Measurements from ENCODE around the gene ECI2. TPM values are rescaled to one million over a fixed set of nuclear protein-coding genes. Genes with fewer than 3 reads are reported as not detected.

The ECI2 gene
- total and polyA plus RNA-seq, 2 of the 13 experiments (the other 11 are each of a cell fraction or from before 2014, with no cell fraction given): 78.5 to 228 TPM

DNA sequence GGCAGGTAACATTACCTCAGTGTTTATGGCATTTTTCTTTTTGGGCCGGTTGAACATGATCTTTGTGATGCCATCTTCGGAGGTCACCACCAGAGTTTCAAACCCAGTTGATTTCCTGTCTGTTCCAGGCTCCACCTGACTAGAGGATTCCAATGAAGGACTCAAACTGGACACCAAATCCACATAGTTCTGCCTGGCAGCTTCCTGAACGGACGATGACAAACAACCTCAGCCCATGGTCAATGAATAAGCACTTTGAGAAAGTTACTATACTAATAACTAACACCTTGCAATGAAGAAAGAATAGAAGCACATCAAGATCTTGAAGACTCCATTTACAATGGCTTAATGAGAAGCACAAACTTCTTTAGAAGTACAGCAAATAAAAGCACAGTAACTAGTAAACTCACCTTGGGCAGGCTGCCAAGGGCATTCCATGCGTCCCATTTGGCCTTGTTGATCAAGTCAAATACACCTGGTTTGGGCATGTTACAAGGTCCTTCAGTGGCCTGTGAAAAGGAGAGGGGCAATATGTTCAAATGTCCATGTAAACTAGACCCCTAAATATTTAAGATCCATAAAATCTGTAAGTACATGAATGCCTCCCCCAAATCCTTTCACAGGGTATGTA, 4.9 kb downstream of the ECI2 start (continued):
- TF ChIP-seq RERE (CRISPR knock-in tag; IDR thresholded peaks at IDR 0.05; ENCODE audit: low read depth): no peak
- peak; percentile 66 for TF ChIP-seq SALL1 (CRISPR knock-in tag; IDR thresholded peaks at IDR 0.05)
- TF ChIP-seq ZNF629 (CRISPR knock-in tag; conservative IDR thresholded peaks at IDR 0.05): peak; percentile 18; the same call in 1 of the 2 replicates
- no peak for TF ChIP-seq SALL2 (CRISPR knock-in tag; IDR thresholded peaks at IDR 0.05)
- TF ChIP-seq, protein P1, sequence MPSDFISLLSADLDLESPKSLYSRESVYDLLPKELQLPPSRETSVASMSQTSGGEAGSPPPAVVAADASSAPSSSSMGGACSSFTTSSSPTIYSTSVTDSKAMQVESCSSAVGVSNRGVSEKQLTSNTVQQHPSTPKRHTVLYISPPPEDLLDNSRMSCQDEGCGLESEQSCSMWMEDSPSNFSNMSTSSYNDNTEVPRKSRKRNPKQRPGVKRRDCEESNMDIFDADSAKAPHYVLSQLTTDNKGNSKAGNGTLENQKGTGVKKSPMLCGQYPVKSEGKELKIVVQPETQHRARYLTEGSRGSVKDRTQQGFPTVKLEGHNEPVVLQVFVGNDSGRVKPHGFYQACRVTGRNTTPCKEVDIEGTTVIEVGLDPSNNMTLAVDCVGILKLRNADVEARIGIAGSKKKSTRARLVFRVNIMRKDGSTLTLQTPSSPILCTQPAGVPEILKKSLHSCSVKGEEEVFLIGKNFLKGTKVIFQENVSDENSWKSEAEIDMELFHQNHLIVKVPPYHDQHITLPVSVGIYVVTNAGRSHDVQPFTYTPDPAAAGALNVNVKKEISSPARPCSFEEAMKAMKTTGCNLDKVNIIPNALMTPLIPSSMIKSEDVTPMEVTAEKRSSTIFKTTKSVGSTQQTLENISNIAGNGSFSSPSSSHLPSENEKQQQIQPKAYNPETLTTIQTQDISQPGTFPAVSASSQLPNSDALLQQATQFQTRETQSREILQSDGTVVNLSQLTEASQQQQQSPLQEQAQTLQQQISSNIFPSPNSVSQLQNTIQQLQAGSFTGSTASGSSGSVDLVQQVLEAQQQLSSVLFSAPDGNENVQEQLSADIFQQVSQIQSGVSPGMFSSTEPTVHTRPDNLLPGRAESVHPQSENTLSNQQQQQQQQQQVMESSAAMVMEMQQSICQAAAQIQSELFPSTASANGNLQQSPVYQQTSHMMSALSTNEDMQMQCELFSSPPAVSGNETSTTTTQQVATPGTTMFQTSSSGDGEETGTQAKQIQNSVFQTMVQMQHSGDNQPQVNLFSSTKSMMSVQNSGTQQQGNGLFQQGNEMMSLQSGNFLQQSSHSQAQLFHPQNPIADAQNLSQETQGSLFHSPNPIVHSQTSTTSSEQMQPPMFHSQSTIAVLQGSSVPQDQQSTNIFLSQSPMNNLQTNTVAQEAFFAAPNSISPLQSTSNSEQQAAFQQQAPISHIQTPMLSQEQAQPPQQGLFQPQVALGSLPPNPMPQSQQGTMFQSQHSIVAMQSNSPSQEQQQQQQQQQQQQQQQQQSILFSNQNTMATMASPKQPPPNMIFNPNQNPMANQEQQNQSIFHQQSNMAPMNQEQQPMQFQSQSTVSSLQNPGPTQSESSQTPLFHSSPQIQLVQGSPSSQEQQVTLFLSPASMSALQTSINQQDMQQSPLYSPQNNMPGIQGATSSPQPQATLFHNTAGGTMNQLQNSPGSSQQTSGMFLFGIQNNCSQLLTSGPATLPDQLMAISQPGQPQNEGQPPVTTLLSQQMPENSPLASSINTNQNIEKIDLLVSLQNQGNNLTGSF (CRISPR knock-in tag; IDR thresholded peaks at IDR 0.05): no peak
- TF ChIP-seq HOXA3 (CRISPR knock-in tag; IDR thresholded peaks at IDR 0.05): peak; percentile 24; the same call in 1 of the 2 replicates
- no peak for TF ChIP-seq ZNF572 (CRISPR knock-in tag; IDR thresholded peaks at IDR 0.05)
- no peak for TF ChIP-seq ARID2 (CRISPR knock-in tag; IDR thresholded peaks at IDR 0.05; ENCODE audit: borderline replicate concordance)
- peak; percentile 59; the same call in 1 of the 2 replicates for TF ChIP-seq HDAC2 (CRISPR knock-in tag; IDR thresholded peaks at IDR 0.05)
- peak; percentile 42; the same call in 1 of the 2 replicates for TF ChIP-seq RXRB (CRISPR knock-in tag; IDR thresholded peaks at IDR 0.05; ENCODE audit: borderline replicate concordance)
- TF ChIP-seq ZNF350 (CRISPR knock-in tag; IDR thresholded peaks at IDR 0.05; ENCODE audit: borderline replicate concordance, low read depth): no peak
- no peak for TF ChIP-seq TCF12 (IDR thresholded peaks at IDR 0.05)
- TF ChIP-seq TCF12 (CRISPR knock-in tag; IDR thresholded peaks at IDR 0.05): no peak
- TF ChIP-seq HNF4A (CRISPR knock-in tag; IDR thresholded peaks at IDR 0.05): peak; percentile 51; the same call in 1 of the 2 replicates
- no peak for TF ChIP-seq ZNF503 (CRISPR knock-in tag; IDR thresholded peaks at IDR 0.05)
- 0 out of 2 replicates have a peak, but pooled peaks have one; percentile 20 for TF ChIP-seq ZFX (CRISPR knock-in tag; IDR thresholded peaks at IDR 0.05; ENCODE audit: low read depth)
- peak; percentile 92 for TF ChIP-seq FOXA3 (CRISPR knock-in tag; IDR thresholded peaks at IDR 0.05)
- no peak for TF ChIP-seq SP140L (CRISPR knock-in tag; IDR thresholded peaks at IDR 0.05; ENCODE audit: borderline replicate concordance)

All from HepG2 (cell line).